Osteoblast (primary cell): ENCODE data around the gene NOL4L. TPM values are rescaled to one million over a fixed set of nuclear protein-coding genes. Genes with fewer than 3 reads are reported as not detected.

Experiments used
- DNase-seq: peaks from one replicate; pipeline ENCODE4 v3.0.0; 2011; ENCODE audit warnings: low spot score, mixed read lengths; ENCODE audit not compliant: insufficient read length; ENCODE audit errors: missing footprints
- H2AFZ ChIP-seq: 2 replicates; pipeline ENCODE4 v1.6.0; 2011; ENCODE audit warnings: mild to moderate bottlenecking, low read length
- H3K27ac ChIP-seq: 2 replicates; pipeline ENCODE4 v1.5.1; 2011; ENCODE audit warnings: mild to moderate bottlenecking, low read depth, low read length, moderate library complexity
- H3K27me3 ChIP-seq: 2 replicates; pipeline ENCODE4 v1.6.0; 2012; ENCODE audit warnings: mild to moderate bottlenecking, control low read depth, inconsistent platforms, low read length, moderate library complexity; ENCODE audit not compliant: insufficient read depth
- H3K36me3 ChIP-seq: 2 replicates; pipeline ENCODE4 v1.5.1; 2011; ENCODE audit warnings: mild to moderate bottlenecking, low read length, control low read depth, moderate library complexity; ENCODE audit not compliant: insufficient read depth
- H3K4me1 ChIP-seq: 2 replicates; pipeline ENCODE4 v1.5.1; 2011; ENCODE audit warnings: mild to moderate bottlenecking, low read length, control low read depth, moderate library complexity; ENCODE audit not compliant: insufficient read depth
- H3K4me2 ChIP-seq: 2 replicates; pipeline ENCODE4 v1.6.0; 2011; ENCODE audit warnings: mild to moderate bottlenecking, low read length; ENCODE audit not compliant: insufficient read depth
- H3K4me3 ChIP-seq: fragments of 200-600 bp; sonication (generic); 3 replicates; pipeline ENCODE4 v1.5.1; 2012; ENCODE audit warnings: mild to moderate bottlenecking, low read length, inconsistent platforms; ENCODE audit not compliant: insufficient read depth
- H3K79me2 ChIP-seq: 2 replicates; pipeline ENCODE4 v1.6.0; 2012; ENCODE audit warnings: mild to moderate bottlenecking, low read length, control low read depth, inconsistent platforms; ENCODE audit not compliant: insufficient read depth
- H3K9me3 ChIP-seq: 2 replicates; pipeline ENCODE4 v1.5.1; 2011; ENCODE audit warnings: low read depth, low read length, control low read depth
- H4K20me1 ChIP-seq: 2 replicates; pipeline ENCODE4 v1.6.0; 2012; ENCODE audit warnings: mild to moderate bottlenecking, low read length, control low read depth; ENCODE audit not compliant: insufficient read depth
- total RNA-seq: library from RNA; depleted of rRNA; stranded (reverse); fragments of >200 nt; gene quantifications from 2 replicates; pipeline ENCODE4 v1.2.3, GENCODE V29; 2012
- TF ChIP-seq, protein P1 (sequence below): IDR thresholded peaks from 2 replicates; pipeline ENCODE4 v1.5.1; 2011; ENCODE audit warnings: mild to moderate bottlenecking, low read depth, low read length, moderate library complexity; ENCODE audit errors: extremely low read depth

The NOL4L gene
- total RNA-seq, 1 donor, result 6.2 TPM

DNA sequence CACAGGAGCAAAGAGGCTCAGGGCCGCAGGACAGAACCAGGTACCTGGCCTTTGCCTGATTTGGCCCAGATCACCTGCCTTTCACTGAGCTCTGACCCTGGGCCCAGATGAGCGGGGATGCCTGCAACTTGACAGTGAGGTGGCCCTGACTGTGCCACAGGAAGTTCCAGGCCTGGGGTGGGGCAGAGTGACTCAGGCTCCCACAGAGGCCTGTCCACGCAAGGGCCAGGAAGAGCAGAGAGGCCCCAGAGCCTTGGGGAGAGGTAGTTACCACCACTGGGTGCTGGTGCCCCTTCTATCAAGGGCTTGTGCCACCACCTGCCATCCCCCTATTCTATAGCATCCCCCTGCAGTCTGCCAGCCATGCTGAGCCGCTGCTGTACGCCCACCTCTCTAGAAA lies 4.1 kb upstream of the NOL4L start:
- peaks cover 19% of the 10 kb centered on the region for H3K27me3 ChIP-seq
- no peak overlapping the region for H3K27ac ChIP-seq
- peaks cover 2% of the 10 kb centered on the region for H3K4me1 ChIP-seq
- no peaks in the 10 kb centered on the region for H3K79me2 ChIP-seq
- TF ChIP-seq, protein P1, sequence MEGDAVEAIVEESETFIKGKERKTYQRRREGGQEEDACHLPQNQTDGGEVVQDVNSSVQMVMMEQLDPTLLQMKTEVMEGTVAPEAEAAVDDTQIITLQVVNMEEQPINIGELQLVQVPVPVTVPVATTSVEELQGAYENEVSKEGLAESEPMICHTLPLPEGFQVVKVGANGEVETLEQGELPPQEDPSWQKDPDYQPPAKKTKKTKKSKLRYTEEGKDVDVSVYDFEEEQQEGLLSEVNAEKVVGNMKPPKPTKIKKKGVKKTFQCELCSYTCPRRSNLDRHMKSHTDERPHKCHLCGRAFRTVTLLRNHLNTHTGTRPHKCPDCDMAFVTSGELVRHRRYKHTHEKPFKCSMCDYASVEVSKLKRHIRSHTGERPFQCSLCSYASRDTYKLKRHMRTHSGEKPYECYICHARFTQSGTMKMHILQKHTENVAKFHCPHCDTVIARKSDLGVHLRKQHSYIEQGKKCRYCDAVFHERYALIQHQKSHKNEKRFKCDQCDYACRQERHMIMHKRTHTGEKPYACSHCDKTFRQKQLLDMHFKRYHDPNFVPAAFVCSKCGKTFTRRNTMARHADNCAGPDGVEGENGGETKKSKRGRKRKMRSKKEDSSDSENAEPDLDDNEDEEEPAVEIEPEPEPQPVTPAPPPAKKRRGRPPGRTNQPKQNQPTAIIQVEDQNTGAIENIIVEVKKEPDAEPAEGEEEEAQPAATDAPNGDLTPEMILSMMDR, result no peak
- no peak overlapping the region for H3K4me2 ChIP-seq
- H4K20me1 ChIP-seq, result no peaks in the 10 kb centered on the region
- H3K36me3 ChIP-seq, result no peaks in the 10 kb centered on the region
- no peak overlapping the region for H2AFZ ChIP-seq
- no peak overlapping the region for H3K4me3 ChIP-seq
- H3K9me3 ChIP-seq, result no peaks in the 10 kb centered on the region
- DNase-seq, result no peak

DNA sequence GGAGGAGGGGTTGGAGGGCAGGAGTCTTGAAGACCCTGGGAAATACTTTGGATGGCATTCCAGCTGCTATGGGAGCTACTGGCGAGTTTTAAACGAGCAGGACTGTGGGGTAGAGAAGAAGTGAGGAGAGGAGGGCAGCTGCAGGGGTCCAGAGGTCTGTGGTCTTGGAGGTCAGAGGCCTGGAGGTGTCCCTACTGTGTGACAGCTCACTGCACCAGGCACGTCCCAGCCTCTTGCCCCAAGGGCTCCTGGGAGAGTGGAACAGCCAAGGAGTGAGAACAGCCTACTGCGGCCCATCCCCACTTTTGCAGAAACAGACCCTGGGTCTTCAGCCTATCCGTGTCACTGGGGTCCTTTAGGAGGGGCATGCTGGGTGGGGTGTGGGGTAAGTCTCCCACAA lies 2.9 kb upstream of the NOL4L start:
- Histone ChIP-seq H3K36me3 (no peaks in the 10 kb centered on the region), H3K27ac (no peak overlapping the region), H3K4me2 (no peak overlapping the region), H3K79me2 (no peaks in the 10 kb centered on the region), H3K4me3 (no peak overlapping the region), H2AFZ (no peak overlapping the region), H3K27me3 (peaks cover 19% of the 10 kb centered on the region), H3K9me3 (no peaks in the 10 kb centered on the region), H3K4me1 (peaks cover 2% of the 10 kb centered on the region), H4K20me1 (no peaks in the 10 kb centered on the region)
- no peak for DNase-seq
- TF ChIP-seq, protein P1, result no peak

DNA sequence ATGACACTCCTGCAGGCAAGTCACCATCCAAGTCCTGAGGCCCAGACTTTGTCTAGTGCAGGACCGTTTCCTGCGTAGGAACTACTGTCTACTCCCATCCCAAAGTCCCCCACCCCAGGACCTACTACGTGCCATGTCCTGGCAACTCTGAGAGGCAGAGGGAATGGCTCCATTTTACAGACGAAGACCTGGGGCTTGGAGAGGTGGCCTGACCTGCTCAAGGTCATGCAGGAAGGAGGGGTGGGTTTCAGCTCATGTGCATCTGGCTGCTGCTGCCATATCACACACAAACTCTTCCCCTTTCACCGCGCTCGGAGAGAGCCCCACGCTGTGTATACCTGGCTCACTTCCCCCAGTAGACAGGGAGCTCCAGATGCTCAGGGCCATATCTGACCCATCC lies 1.2 kb upstream of the NOL4L start:
- TF ChIP-seq, protein P1, result no peak
- no peaks in the 10 kb centered on the region for H3K36me3 ChIP-seq
- no peak overlapping the region for H2AFZ ChIP-seq

DNA sequence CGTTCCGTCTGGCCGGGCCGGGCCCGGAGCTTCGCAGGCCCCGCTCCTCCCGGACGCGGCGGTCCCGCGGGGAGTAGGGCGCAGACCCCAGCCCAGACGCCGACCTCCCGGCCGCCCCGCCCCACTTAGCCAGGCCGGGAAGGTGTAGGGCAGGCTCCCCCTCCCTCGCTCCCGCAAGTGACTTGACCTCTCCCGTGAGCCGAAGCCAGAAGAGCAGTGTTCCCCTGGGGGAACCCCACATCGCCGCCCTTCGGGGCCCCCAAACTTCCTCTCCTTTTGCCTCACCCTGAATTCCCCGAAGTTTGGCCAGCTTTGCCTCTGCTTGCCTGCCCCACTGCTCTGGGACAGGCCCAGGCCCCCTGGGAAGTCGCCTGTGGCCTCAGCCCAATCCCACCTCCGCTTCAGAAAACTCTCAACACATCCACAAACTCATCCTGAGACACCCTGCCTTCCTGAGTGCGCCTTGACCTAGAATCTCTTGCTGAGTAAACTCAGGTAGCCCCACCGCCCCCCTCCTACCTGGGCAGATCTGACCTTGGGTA lies 524 bp upstream of the NOL4L start:
- TF ChIP-seq, protein P1, result no peak
- Histone ChIP-seq H3K79me2 (no peaks in the 10 kb centered on the region), H3K4me1 (peaks cover 2% of the 10 kb centered on the region), H2AFZ (no peak overlapping the region), H3K27ac (no peak overlapping the region), H3K4me3 (no peak overlapping the region), H3K36me3 (no peaks in the 10 kb centered on the region), H3K4me2 (no peak overlapping the region), H3K9me3 (no peaks in the 10 kb centered on the region), H3K27me3 (peaks cover 19% of the 10 kb centered on the region), H4K20me1 (no peaks in the 10 kb centered on the region)
- no peak for DNase-seq

More for the DNA sequence above, 1.2 kb upstream of the NOL4L start:
- no peaks in the 10 kb centered on the region for H3K79me2 ChIP-seq
- H4K20me1 ChIP-seq, result no peaks in the 10 kb centered on the region
- no peak overlapping the region for H3K4me2 ChIP-seq
- DNase-seq, result no peak
- H3K27me3 ChIP-seq, result peaks cover 19% of the 10 kb centered on the region
- no peak overlapping the region for H3K27ac ChIP-seq
- no peaks in the 10 kb centered on the region for H3K9me3 ChIP-seq
- peaks cover 2% of the 10 kb centered on the region for H3K4me1 ChIP-seq
- H3K4me3 ChIP-seq, result no peak overlapping the region
